HepG2 (cell line): ENCODE data around the gene SKIDA1. TPM values are rescaled to one million over a fixed set of nuclear protein-coding genes. Genes with fewer than 3 reads are reported as not detected.
A peak's percentile ranks its signal among the peaks of the same experiment; 100 is the strongest.

Experiments
- ATAC-seq: fragments of 200-7000 bp; cut with Tn5 transposase; 3 replicates; pipeline ENCODE4 v1.9.1; 2020; ENCODE audit warnings: mild to moderate bottlenecking, moderate library complexity
- BruUV-seq: library from RNA; stranded (reverse); fragments of 400-500 nt; replicated peaks from 2 replicates; lab custom pipeline; 2021; lab: Mats Ljungman, UMichigan
- CTCF ChIA-PET: fragments of 300-600 bp; formaldehyde crosslinking; extraction: SDS; loops from one replicate; lab custom pipeline; 2021; ENCODE audit warnings: low total read pairs, inconsistent platforms, low intra/inter-chr PET ratio; lab: Yijun Ruan, JAX
- POLR2A ChIA-PET: fragments of 350-600 bp; sonication (Branson Sonifier 250); formaldehyde crosslinking; loops from one replicate; lab custom pipeline; 2020; ENCODE audit warnings: antibody characterized with exemption, inconsistent platforms; lab: Yijun Ruan, JAX
- DNase-seq: peaks from one replicate; pipeline ENCODE4 v3.0.0-alpha.2; 2015; ENCODE audit warnings: low spot score
- FAIRE-seq: peaks from 3 replicates; lab custom pipeline; 2011; peaks lifted over from hg19 to GRCh38; lab: Jason Lieb, UNC
- H2AFZ ChIP-seq: one replicate; pipeline ENCODE4 v1.6.1; 2011; ENCODE audit warnings: low read length, inconsistent platforms
- H3K27ac ChIP-seq: fragments of 300-600 bp; 3 replicates; pipeline ENCODE4 v1.8.0; 2011; ENCODE audit warnings: mixed run types, mild to moderate bottlenecking, mixed read lengths, low read length, inconsistent platforms; ENCODE audit not compliant: insufficient read depth; ENCODE audit errors: extremely low read length
- H3K27me3 ChIP-seq, 2 experiments: fragments of 200-600 bp in 1 of 2; 2 replicates in 1 of 2; 3 replicates in 1 of 2; pipeline versions ENCODE4 v1.6.0 to v1.8.0; 2011; ENCODE audit warnings: low read length in 2 of 2, mild to moderate bottlenecking in 2 of 2, moderate library complexity in 2 of 2, inconsistent platforms in 1 of 2; ENCODE audit not compliant: insufficient read depth in 2 of 2, control insufficient read depth in 1 of 2
- H3K36me3 ChIP-seq, 2 experiments: fragments of 200-600 bp in 1 of 2; replicated peaks in 1 of 2; 2 replicates in 1 of 2; 3 replicates in 1 of 2; pipeline versions ENCODE4 v1.5.1 to v1.8.0; 2011; ENCODE audit warnings: low read length in 2 of 2, inconsistent platforms in 1 of 2; ENCODE audit not compliant: insufficient read depth in 2 of 2, control insufficient read depth in 1 of 2
- H3K4me1 ChIP-seq: 2 replicates; pipeline ENCODE4 v1.5.1; 2012; ENCODE audit warnings: low read length, inconsistent platforms; ENCODE audit not compliant: insufficient read depth
- H3K4me2 ChIP-seq: 2 replicates; pipeline ENCODE4 v1.6.0; 2011; ENCODE audit warnings: low read depth, low read length, inconsistent platforms
- H3K4me3 ChIP-seq, 3 experiments: fragments of 200-600 bp in 1 of 3; sonication (generic), shearing (Covaris generic) in 1 of 3; replicated peaks in 1 of 3; 2 replicates each; pipeline ENCODE4 v1.5.1; 2011 to 2016; ENCODE audit warnings: low read length in 3 of 3, inconsistent platforms in 2 of 3, low read depth in 2 of 3, mild to moderate bottlenecking in 2 of 3, control low read depth in 1 of 3, mixed read lengths in 1 of 3; ENCODE audit not compliant: insufficient read depth in 1 of 3
- H3K79me2 ChIP-seq: one replicate; pipeline ENCODE4 v1.6.1; 2011; ENCODE audit warnings: low read length, inconsistent platforms; ENCODE audit not compliant: insufficient read depth
- H3K9ac ChIP-seq: 2 replicates; pipeline ENCODE4 v1.6.0; 2011; ENCODE audit warnings: mild to moderate bottlenecking, low read depth, low read length, inconsistent platforms; ENCODE audit not compliant: insufficient read depth
- H3K9me3 ChIP-seq: 2 replicates; pipeline ENCODE4 v1.5.1; 2012; ENCODE audit warnings: mild to moderate bottlenecking, low read length
- H4K20me1 ChIP-seq: 2 replicates; pipeline ENCODE4 v1.6.0; 2011; ENCODE audit warnings: inconsistent platforms, mild to moderate bottlenecking, low read length, moderate library complexity; ENCODE audit not compliant: insufficient read depth
- FUBP1 ChIP-seq: sonication (generic); formaldehyde crosslinking; IDR thresholded peaks from 2 replicates; pipeline ENCODE4 v1.5.1; 2020; ENCODE audit warnings: missing genetic modification reagents, mild to moderate bottlenecking, borderline replicate concordance
- MAFF ChIP-seq: IDR thresholded peaks from 2 replicates; pipeline ENCODE4 v1.6.1; 2011; ENCODE audit warnings: low read depth, low read length, improper control_type of control experiment
- MAFK ChIP-seq, 2 experiments: IDR thresholded peaks in 1 of 2; conservative IDR thresholded peaks in 1 of 2; 2 replicates each; pipeline ENCODE4 v1.6.1; 2011; ENCODE audit warnings: improper control_type of control experiment in 2 of 2, low read length in 2 of 2
- RAD51 ChIP-seq: fragments of 450-650 bp; IDR thresholded peaks from 2 replicates; pipeline ENCODE4 v1.6.1; 2016; ENCODE audit warnings: borderline replicate concordance
- SRSF1 ChIP-seq: fragments of 200-400 bp; formaldehyde crosslinking; optimal IDR thresholded peaks from 2 replicates; pipeline ENCODE3; 2017; ENCODE audit warnings: mild to moderate bottlenecking, low read depth, low read length, moderate library complexity
- ZEB1 ChIP-seq: IDR thresholded peaks from 2 replicates; pipeline ENCODE4 v1.6.1; 2012; ENCODE audit warnings: mild to moderate bottlenecking, low read depth, inconsistent platforms; ENCODE audit not compliant: insufficient replicate concordance
- WGBS: methylation state at CpG from one replicate; pipeline ENCODE4 v1.1.6; 2017; ENCODE audit warnings: low lambda C conversion rate; 5-methylcytosine and 5-hydroxymethylcytosine counted together
- in situ Hi-C: cut with HindIII; loops from 2 replicates; pipeline ENCODE4 v1.10.0; 2017; ENCODE audit warnings: low pct_unique_long_range_greater_than_20kb; ENCODE audit not compliant: extremely low pct_ligation_motif_present
- intact Hi-C: fragments of 100-400 bp; cut with micrococcal nuclease; formaldehyde crosslinking; loops from one replicate; pipeline ENCODE4 v1.10.0; 2022; ENCODE audit not compliant: unreplicated experiment
- polyA plus RNA-seq, 8 experiments: library from polyadenylated mRNA; depleted of rRNA in 3 of 8; stranded (reverse) in 7 of 8; unstranded in 1 of 8; fragments of >200 nt; fragmentation: Illumina TruSeq in 4 of 8; extraction: Trizol in 4 of 8; gene quantifications; 2 replicates each; pipeline versions ENCODE4 v1.2.1 to v1.2.3, GENCODE V29; 2011 to 2016; ENCODE audit warnings: low read depth in 4 of 8, missing spikeins in 1 of 8, mixed read lengths in 1 of 8; ENCODE audit not compliant: insufficient read depth in 1 of 8
- total RNA-seq, 5 experiments: library from RNA; depleted of rRNA; stranded (reverse); fragments of >200 nt; fragmentation: Illumina TruSeq; extraction: Trizol; gene quantifications; 2 replicates each; pipeline ENCODE4 v1.2.3, GENCODE V29; 2016; ENCODE audit warnings: low read depth in 1 of 5
- TF ChIP-seq, protein P1 (sequence below): sonication (generic); formaldehyde crosslinking; IDR thresholded peaks from 2 replicates; pipeline ENCODE4 v1.5.1; 2020; ENCODE audit warnings: mild to moderate bottlenecking, missing genetic modification reagents, borderline replicate concordance

Gene SKIDA1
- total and polyA plus RNA-seq, 2 of the 13 experiments (the other 11 are each of a cell fraction or from before 2014, with no cell fraction given): 0.73 to 1.5 TPM

DNA sequence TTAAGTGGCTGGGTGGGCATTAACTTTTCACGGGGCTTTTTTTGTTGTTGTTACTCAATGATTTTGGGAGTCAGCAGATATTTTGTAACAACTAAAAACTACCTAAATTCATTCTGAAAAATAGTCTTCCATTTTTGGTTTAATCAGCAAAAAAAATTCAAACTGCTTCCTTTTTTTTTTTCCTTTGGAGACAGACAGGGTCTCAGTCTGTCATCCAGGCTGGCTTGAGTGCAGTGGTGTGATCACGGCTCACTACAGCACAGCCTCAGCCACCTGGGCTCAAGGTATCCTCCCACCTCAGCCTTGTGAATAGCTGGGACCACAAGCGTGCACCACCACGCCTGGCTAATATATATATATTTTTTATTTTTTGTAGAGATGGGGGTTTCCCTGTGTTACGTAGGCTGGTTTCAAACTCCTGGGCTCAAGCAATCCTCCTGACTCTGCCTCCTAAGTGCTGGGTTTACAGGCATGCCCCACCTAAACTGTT, 36.5 kb downstream of the SKIDA1 start:
- no peaks in the 10 kb centered on the region for H3K79me2 ChIP-seq
- ChIA-PET CTCF (no interaction called here), POLR2A (interaction anchor here (1.8 kb wide), 1 partner anchor 7 kb away, joined by 7 read pairs; no protein-coding TSS in a partner anchor)
- H4K20me1 ChIP-seq: no peaks in the 10 kb centered on the region
- H3K9ac ChIP-seq: no peak overlapping the region
- DNase-seq: no peak
- WGBS: 82% methylated on average over 5 of the region's 5 CpGs
- H3K36me3 ChIP-seq: no peaks in the 10 kb centered on the region
- peaks cover 13% of the 10 kb centered on the region for H3K4me1 ChIP-seq
- H3K9me3 ChIP-seq: no peaks in the 10 kb centered on the region
- H3K4me2 ChIP-seq: no peak overlapping the region
- H3K27ac ChIP-seq: no peak overlapping the region
- no peaks in the 10 kb centered on the region for H3K27me3 ChIP-seq
- no peak for FAIRE-seq
- no TSS peak for BruUV-seq
- no peak for TF ChIP-seq RAD51
- no peak for TF ChIP-seq FUBP1
- TF ChIP-seq SRSF1: no peak
- TF ChIP-seq, protein P1, sequence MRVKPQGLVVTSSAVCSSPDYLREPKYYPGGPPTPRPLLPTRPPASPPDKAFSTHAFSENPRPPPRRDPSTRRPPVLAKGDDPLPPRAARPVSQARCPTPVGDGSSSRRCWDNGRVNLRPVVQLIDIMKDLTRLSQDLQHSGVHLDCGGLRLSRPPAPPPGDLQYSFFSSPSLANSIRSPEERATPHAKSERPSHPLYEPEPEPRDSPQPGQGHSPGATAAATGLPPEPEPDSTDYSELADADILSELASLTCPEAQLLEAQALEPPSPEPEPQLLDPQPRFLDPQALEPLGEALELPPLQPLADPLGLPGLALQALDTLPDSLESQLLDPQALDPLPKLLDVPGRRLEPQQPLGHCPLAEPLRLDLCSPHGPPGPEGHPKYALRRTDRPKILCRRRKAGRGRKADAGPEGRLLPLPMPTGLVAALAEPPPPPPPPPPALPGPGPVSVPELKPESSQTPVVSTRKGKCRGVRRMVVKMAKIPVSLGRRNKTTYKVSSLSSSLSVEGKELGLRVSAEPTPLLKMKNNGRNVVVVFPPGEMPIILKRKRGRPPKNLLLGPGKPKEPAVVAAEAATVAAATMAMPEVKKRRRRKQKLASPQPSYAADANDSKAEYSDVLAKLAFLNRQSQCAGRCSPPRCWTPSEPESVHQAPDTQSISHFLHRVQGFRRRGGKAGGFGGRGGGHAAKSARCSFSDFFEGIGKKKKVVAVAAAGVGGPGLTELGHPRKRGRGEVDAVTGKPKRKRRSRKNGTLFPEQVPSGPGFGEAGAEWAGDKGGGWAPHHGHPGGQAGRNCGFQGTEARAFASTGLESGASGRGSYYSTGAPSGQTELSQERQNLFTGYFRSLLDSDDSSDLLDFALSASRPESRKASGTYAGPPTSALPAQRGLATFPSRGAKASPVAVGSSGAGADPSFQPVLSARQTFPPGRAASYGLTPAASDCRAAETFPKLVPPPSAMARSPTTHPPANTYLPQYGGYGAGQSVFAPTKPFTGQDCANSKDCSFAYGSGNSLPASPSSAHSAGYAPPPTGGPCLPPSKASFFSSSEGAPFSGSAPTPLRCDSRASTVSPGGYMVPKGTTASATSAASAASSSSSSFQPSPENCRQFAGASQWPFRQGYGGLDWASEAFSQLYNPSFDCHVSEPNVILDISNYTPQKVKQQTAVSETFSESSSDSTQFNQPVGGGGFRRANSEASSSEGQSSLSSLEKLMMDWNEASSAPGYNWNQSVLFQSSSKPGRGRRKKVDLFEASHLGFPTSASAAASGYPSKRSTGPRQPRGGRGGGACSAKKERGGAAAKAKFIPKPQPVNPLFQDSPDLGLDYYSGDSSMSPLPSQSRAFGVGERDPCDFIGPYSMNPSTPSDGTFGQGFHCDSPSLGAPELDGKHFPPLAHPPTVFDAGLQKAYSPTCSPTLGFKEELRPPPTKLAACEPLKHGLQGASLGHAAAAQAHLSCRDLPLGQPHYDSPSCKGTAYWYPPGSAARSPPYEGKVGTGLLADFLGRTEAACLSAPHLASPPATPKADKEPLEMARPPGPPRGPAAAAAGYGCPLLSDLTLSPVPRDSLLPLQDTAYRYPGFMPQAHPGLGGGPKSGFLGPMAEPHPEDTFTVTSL (CRISPR knock-in tag): no peak
- peak; percentile 78 for TF ChIP-seq MAFF
- TF ChIP-seq MAFK (conservative IDR thresholded peaks at IDR 0.05 in 1 of 2, IDR thresholded peaks at IDR 0.05 in 1 of 2; ENCODE audit: low read length in 2 of 2): peak; percentile 78 to 82
- TF ChIP-seq ZEB1: no peak
- in situ Hi-C loops (loop anchor here (25.0 kb wide), 1 partner anchor 202 kb away; no protein-coding TSS in a partner anchor), intact Hi-C loops (no loop called here)
- peak; percentile 40; the same call in 2 of the 3 replicates for ATAC-seq
- no peak overlapping the region for H2AFZ ChIP-seq
- no peak overlapping the region for H3K4me3 ChIP-seq
